Vagina (tissue), 2 donors: Measurements from ENCODE around the gene PLA2G4A.

ENCODE experiments used
- POLR2AphosphoS5 ChIP-seq, 2 donors: sonication (generic); formaldehyde crosslinking; IDR thresholded peaks; one replicate each; pipeline ENCODE4 v1.9.0; 2017; ENCODE audit warnings: antibody characterized with exemption in 2 of 2, mild to moderate bottlenecking in 2 of 2, low read depth in 1 of 2; ENCODE audit not compliant: insufficient read depth in 1 of 2
- TF ChIP-seq, protein P1 (sequence below), 3 experiments: fragments of 450-650 bp in 2 of 3; fragments of 200-600 bp in 1 of 3; sonication (generic) in 1 of 3; IDR thresholded peaks; one replicate each; pipeline ENCODE4 v1.5.1; 2017 to 2019; ENCODE audit warnings: antibody characterized with exemption in 3 of 3, mild to moderate bottlenecking in 2 of 3, moderate library complexity in 2 of 3

DNA sequence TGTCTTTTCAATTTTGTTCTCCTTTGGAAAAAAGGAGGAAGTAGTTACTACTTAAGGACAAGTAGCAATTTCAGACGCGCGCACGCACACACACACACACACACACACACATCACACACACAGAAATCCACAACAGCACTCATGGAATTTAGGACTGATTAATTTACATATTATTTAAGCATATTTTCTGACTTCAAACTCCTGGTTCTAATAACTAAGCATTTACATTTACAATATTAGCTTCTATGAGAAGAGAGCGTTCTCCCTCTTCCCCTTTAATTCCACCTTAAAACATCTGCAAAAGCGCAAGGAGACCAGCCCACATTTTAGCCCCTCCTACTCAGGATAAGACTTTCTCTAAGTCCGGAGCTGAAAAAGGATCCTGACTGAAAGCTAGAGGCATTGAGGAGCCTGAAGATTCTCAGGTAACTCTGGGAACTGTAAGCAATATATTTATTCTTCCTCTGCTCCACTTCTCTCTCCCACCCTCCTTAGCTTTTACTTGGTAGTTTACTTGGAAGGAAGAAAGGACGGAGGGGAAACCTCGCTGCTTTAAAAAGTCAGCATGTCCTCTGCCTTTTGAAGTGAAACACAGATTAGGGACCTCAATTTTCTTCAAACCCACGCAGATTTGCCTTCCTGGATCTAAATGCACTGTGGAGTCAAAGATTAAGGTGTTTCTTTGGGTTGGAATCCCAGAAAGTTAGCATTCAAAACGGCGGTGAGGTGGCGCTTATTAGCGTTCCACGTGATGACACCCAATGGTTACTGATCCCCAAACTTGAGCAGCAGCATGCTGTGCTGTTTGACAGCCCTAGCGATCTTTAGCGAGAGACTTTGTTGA lies at the start of gene PLA2G4A:
- peak in 1 of 2 donors; percentile 69 for TF ChIP-seq POLR2AphosphoS5 (IDR thresholded peaks at IDR 0.05; ENCODE audit: insufficient read depth in 1 of 2, low read depth in 1 of 2)
- TF ChIP-seq, protein P1, sequence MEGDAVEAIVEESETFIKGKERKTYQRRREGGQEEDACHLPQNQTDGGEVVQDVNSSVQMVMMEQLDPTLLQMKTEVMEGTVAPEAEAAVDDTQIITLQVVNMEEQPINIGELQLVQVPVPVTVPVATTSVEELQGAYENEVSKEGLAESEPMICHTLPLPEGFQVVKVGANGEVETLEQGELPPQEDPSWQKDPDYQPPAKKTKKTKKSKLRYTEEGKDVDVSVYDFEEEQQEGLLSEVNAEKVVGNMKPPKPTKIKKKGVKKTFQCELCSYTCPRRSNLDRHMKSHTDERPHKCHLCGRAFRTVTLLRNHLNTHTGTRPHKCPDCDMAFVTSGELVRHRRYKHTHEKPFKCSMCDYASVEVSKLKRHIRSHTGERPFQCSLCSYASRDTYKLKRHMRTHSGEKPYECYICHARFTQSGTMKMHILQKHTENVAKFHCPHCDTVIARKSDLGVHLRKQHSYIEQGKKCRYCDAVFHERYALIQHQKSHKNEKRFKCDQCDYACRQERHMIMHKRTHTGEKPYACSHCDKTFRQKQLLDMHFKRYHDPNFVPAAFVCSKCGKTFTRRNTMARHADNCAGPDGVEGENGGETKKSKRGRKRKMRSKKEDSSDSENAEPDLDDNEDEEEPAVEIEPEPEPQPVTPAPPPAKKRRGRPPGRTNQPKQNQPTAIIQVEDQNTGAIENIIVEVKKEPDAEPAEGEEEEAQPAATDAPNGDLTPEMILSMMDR (IDR thresholded peaks at IDR 0.05), result no peak
